ENCODE results near the gene TRAK2.
"Not testable (repeated sequence)": the region's sequence is repeated elsewhere in the genome, so short reads cannot be mapped to it uniquely, and the experiment has no call there.

The TRAK2 gene

GRCh38 chr2:201451292-201452057 lies at the start of gene TRAK2, which contains the start of gene STRADB:
TRAK2 (minus strand) TSS chr2:201451458; CDS start chr2:201420507, 30,951 bp downstream.
STRADB (plus strand) TSS chr2:201451740; CDS start chr2:201454841, 3,101 bp downstream.
- peak; percentile 89 for DNase-seq (ENCODE audit: low read depth)
- TF ChIP-seq CTCF (IDR thresholded peaks at IDR 0.05; ENCODE audit: low read depth, low read length, missing control alignments): no peak
- H3K4me3 ChIP-seq (ENCODE audit: low read depth, low read length): peak within 1 kb of the TSS; percentile 100

DNA sequence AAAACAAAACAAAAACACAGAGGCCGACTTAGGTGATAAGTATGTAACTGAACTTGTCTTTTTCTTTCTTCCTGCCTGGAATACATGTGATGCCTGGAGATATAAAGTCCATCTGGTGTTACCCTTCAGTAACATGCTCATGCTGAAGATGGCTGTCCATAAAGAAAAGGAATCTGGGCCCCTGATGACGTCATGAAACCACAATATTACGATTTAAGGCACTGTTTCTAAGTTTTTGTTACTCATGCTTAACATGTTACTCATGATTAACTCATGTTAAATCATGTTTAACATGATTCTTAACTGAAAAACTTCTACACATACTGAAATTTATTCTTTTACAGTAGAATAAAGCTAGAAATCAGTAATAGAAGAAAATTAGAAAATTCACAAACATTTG lies 49.3 kb upstream of the TRAK2 start:
- no peak for DNase-seq (ENCODE audit: low read depth)
- TF ChIP-seq CTCF (IDR thresholded peaks at IDR 0.05; ENCODE audit: low read depth, low read length, missing control alignments): no peak
- no peak overlapping the region for H3K4me3 ChIP-seq (ENCODE audit: low read depth, low read length)

- TF ChIP-seq CTCF (IDR thresholded peaks at IDR 0.05; ENCODE audit: low read depth, low read length, missing control alignments): no peak
- DNase-seq (ENCODE audit: low read depth): no peak
- H3K4me3 ChIP-seq (ENCODE audit: low read depth, low read length): no peak overlapping the region
These were observed 45.5 kb upstream of the TRAK2 start for GRCh38 chr2:201496785-201497184.

DNA sequence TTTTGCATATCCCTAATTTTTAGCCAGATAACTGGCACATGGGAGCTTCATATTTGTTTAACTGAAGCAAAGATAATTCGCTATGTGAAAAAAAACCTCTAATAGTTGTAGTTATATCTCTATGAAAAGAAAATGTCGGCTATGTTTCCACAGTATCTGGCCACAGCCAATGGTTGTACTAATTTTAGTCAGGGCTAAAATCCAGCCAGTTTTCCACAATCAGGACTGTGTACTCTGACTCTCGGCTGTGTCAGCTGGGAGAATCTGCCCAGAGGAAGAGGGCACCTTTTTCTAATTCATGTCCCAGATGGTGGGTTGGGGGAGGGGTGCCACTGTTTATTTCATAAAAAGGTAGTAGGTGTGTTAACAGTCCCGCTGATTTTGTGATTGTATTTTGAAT lies 39.0 kb upstream of the TRAK2 start:
- no peak for DNase-seq (ENCODE audit: low read depth)
- TF ChIP-seq CTCF (IDR thresholded peaks at IDR 0.05; ENCODE audit: low read depth, low read length, missing control alignments): no peak
- no peak overlapping the region for H3K4me3 ChIP-seq (ENCODE audit: low read depth, low read length)

- DNase-seq (ENCODE audit: low read depth): no peak
- no peak overlapping the region for H3K4me3 ChIP-seq (ENCODE audit: low read depth, low read length)
- TF ChIP-seq CTCF (IDR thresholded peaks at IDR 0.05; ENCODE audit: low read depth, low read length, missing control alignments): no peak
These were observed 33.5 kb upstream of the TRAK2 start for GRCh38 chr2:201484805-201485204.

- not testable (repeated sequence) for H3K4me3 ChIP-seq (ENCODE audit: low read depth, low read length); DNase-seq (ENCODE audit: low read depth)
These were observed 32.5 kb upstream of the TRAK2 start for GRCh38 chr2:201483758-201484157.

DNA sequence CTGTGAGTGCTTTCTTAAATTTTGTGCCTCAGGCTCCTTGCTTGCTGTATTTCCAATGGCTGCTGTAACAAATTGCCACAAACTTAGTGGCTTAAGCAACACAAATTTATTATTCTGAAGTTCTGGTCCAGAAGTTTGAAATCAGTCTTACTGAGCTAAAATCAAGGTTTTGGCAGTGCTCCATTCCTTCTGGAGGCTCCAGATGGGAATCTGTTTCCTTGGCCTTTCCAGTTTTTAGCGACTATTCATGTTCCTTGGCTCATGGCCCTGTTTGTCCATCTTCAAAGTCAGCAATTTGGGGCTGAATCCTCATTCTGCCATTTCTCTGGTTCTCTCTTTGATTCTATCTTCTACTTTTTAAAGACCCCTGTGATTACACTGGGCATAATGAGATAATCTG lies 32.1 kb upstream of the TRAK2 start:
- no peak for TF ChIP-seq CTCF (IDR thresholded peaks at IDR 0.05; ENCODE audit: low read depth, low read length, missing control alignments)
- H3K4me3 ChIP-seq (ENCODE audit: low read depth, low read length): no peak overlapping the region
- DNase-seq (ENCODE audit: low read depth): no peak

Data from GM12864 (cell line).